HEK293 (cell line): ENCODE data around the gene MYO15B.

Experiments used
- AEBP2 ChIP-seq: fragments of 450-650 bp; formaldehyde crosslinking; IDR thresholded peaks from 2 replicates; pipeline ENCODE4 v1.5.1; 2016; ENCODE audit warnings: missing biosample characterization, missing genetic modification characterization, borderline replicate concordance
- BCL6B ChIP-seq: fragments of 450-650 bp; formaldehyde crosslinking; IDR thresholded peaks from 2 replicates; pipeline ENCODE4 v1.5.1; 2017; ENCODE audit warnings: missing biosample characterization, missing genetic modification characterization
- GLIS2 ChIP-seq: fragments of 450-650 bp; formaldehyde crosslinking; IDR thresholded peaks from 2 replicates; pipeline ENCODE4 v1.5.1; 2016; ENCODE audit warnings: missing biosample characterization, missing genetic modification characterization
- ZBTB11 ChIP-seq: fragments of 450-650 bp; formaldehyde crosslinking; conservative IDR thresholded peaks from 2 replicates; pipeline ENCODE4 v1.5.1; 2016; ENCODE audit warnings: low read depth, missing biosample characterization, missing genetic modification characterization
- ZBTB48 ChIP-seq: fragments of 450-650 bp; formaldehyde crosslinking; IDR thresholded peaks from 2 replicates; pipeline ENCODE4 v1.5.1; 2016; ENCODE audit warnings: missing biosample characterization, missing genetic modification characterization
- ZNF138 ChIP-seq: fragments of 450-650 bp; formaldehyde crosslinking; IDR thresholded peaks from 2 replicates; pipeline ENCODE4 v1.5.1; 2016; ENCODE audit warnings: missing biosample characterization, missing genetic modification characterization, borderline replicate concordance
- ZNF16 ChIP-seq: fragments of 450-650 bp; formaldehyde crosslinking; IDR thresholded peaks from 2 replicates; pipeline ENCODE4 v1.5.1; 2016; ENCODE audit warnings: low read depth, missing biosample characterization, missing genetic modification characterization
- ZNF362 ChIP-seq: fragments of 450-650 bp; formaldehyde crosslinking; IDR thresholded peaks from 2 replicates; pipeline ENCODE4 v1.5.1; 2016; ENCODE audit warnings: missing biosample characterization, missing genetic modification characterization
- ZNF37A ChIP-seq: fragments of 450-650 bp; IDR thresholded peaks from 2 replicates; pipeline ENCODE4 v1.5.1; 2018; ENCODE audit warnings: missing biosample characterization, missing genetic modification characterization
- ZNF513 ChIP-seq: fragments of 450-650 bp; IDR thresholded peaks from 2 replicates; pipeline ENCODE4 v1.5.1; 2018; ENCODE audit warnings: missing biosample characterization, missing genetic modification characterization
- ZNF530 ChIP-seq: fragments of 450-650 bp; formaldehyde crosslinking; IDR thresholded peaks from 2 replicates; pipeline ENCODE4 v1.5.1; 2016; ENCODE audit warnings: low read depth, missing biosample characterization, missing genetic modification characterization
- ZNF548 ChIP-seq: fragments of 450-650 bp; formaldehyde crosslinking; IDR thresholded peaks from 2 replicates; pipeline ENCODE4 v1.5.1; 2016; ENCODE audit warnings: missing biosample characterization, missing genetic modification characterization
- ZNF580 ChIP-seq: fragments of 450-650 bp; formaldehyde crosslinking; IDR thresholded peaks from 2 replicates; pipeline ENCODE4 v1.5.1; 2016; ENCODE audit warnings: missing biosample characterization, missing genetic modification characterization
- ZNF660 ChIP-seq: fragments of 450-650 bp; IDR thresholded peaks from 2 replicates; pipeline ENCODE4 v1.5.1; 2018; ENCODE audit warnings: missing biosample characterization, mild to moderate bottlenecking, missing genetic modification characterization
- ZNF704 ChIP-seq: fragments of 450-650 bp; formaldehyde crosslinking; IDR thresholded peaks from 2 replicates; pipeline ENCODE4 v1.5.1; 2016; ENCODE audit warnings: missing biosample characterization, missing genetic modification characterization
- ZNF747 ChIP-seq: fragments of 450-650 bp; formaldehyde crosslinking; IDR thresholded peaks from 2 replicates; pipeline ENCODE4 v1.5.1; 2016; ENCODE audit warnings: missing biosample characterization, missing genetic modification characterization
- ZSCAN30 ChIP-seq: fragments of 450-650 bp; IDR thresholded peaks from 2 replicates; pipeline ENCODE4 v1.5.1; 2018; ENCODE audit warnings: missing biosample characterization, mild to moderate bottlenecking, missing genetic modification characterization, moderate library complexity

MYO15B gene

GRCh38 chr17:75557075-75557851 lies 30.3 kb upstream of the MYO15B start (continued):
- TF ChIP-seq ZBTB11 (tag by site-specific recombination) (no peak), BCL6B (tag by site-specific recombination) (no peak), ZNF513 (tag by site-specific recombination) (no peak), ZSCAN30 (tag by site-specific recombination) (no peak), ZNF580 (tag by site-specific recombination) (no peak), ZNF530 (tag by site-specific recombination) (no peak), ZNF704 (no peak), ZBTB48 (tag by site-specific recombination) (0 out of 2 replicates have a peak, but pooled peaks have one; percentile 24), ZNF16 (tag by site-specific recombination) (no peak), ZNF362 (tag by site-specific recombination) (0 out of 2 replicates have a peak, but pooled peaks have one; percentile 16), ZNF37A (tag by site-specific recombination) (no peak), ZNF548 (no peak), ZNF138 (tag by site-specific recombination) (no peak), ZNF747 (tag by site-specific recombination) (no peak), AEBP2 (tag by site-specific recombination) (no peak), GLIS2 (tag by site-specific recombination) (peak; percentile 42; the same call in 1 of the 2 replicates), ZNF660 (tag by site-specific recombination) (no peak)
